Thyroid gland (tissue), 4 donors: ENCODE results near the gene PDZD7.

Experiments
- CTCF ChIP-seq, 6 experiments: fragments of 200-600 bp in 3 of 6; fragments of 450-650 bp in 3 of 6; sonication (generic) in 3 of 6; IDR thresholded peaks; one replicate each; pipeline ENCODE4 v1.5.1; 2016 to 2019; ENCODE audit warnings: antibody characterized with exemption in 6 of 6, mild to moderate bottlenecking in 2 of 6, inconsistent platforms in 1 of 6, moderate library complexity in 1 of 6
- POLR2A ChIP-seq, 2 donors: fragments of 450-650 bp; IDR thresholded peaks; one replicate each; pipeline ENCODE4 v1.6.1; 2017; ENCODE audit warnings: antibody characterized with exemption in 2 of 2, mild to moderate bottlenecking in 2 of 2, moderate library complexity in 1 of 2

GRCh38 chr10:101073631-101074030 lies 42.7 kb upstream of the PDZD7 start:
- TF ChIP-seq POLR2A (IDR thresholded peaks at IDR 0.05) (no peak), CTCF (IDR thresholded peaks at IDR 0.05) (no peak)
